Measurements from ENCODE around the gene LAMTOR5. TPM values are rescaled to one million over a fixed set of nuclear protein-coding genes. Genes with fewer than 3 reads are reported as not detected.

LAMTOR5 gene
- total RNA-seq, 1 donor from 2014 or later, result 113 TPM

- no peak for DNase-seq (ENCODE audit: extremely low read depth, low read depth, low spot score)
These were observed 14.2 kb downstream of the LAMTOR5 start for GRCh38 chr1:110393286-110393685.

- no peak for DNase-seq (ENCODE audit: extremely low read depth, low read depth, low spot score)
These were observed 16.7 kb downstream of the LAMTOR5 start, which contains the start of gene SLC16A4 for GRCh38 chr1:110390692-110391245. Gene SLC16A4 (minus strand): TSS chr1:110391026. CDS start chr1:110389323, 1,703 bp downstream.

GRCh38 chr1:110390096-110390495 lies 17.4 kb downstream of the LAMTOR5 start:
- DNase-seq (ENCODE audit: extremely low read depth, low read depth, low spot score), result no peak

GRCh38 chr1:110387048-110387754 lies 20.3 kb downstream of the LAMTOR5 start:
- DNase-seq (ENCODE audit: extremely low read depth, low read depth, low spot score), result no peak

GRCh38 chr1:110385369-110385768 lies 22.1 kb downstream of the LAMTOR5 start:
- DNase-seq (ENCODE audit: extremely low read depth, low read depth, low spot score), result no peak

GRCh38 chr1:110384581-110385321 lies 22.7 kb downstream of the LAMTOR5 start:
- DNase-seq (ENCODE audit: extremely low read depth, low read depth, low spot score), result no peak

- no peak for DNase-seq (ENCODE audit: extremely low read depth, low read depth, low spot score)
These were observed 24.1 kb downstream of the LAMTOR5 start for GRCh38 chr1:110383251-110383990.

GRCh38 chr1:110380672-110381283 lies 26.7 kb downstream of the LAMTOR5 start:
- no peak for DNase-seq (ENCODE audit: extremely low read depth, low read depth, low spot score)

GRCh38 chr1:110375490-110375889 lies 32.0 kb downstream of the LAMTOR5 start:
- no peak for DNase-seq (ENCODE audit: extremely low read depth, low read depth, low spot score)

- DNase-seq (ENCODE audit: extremely low read depth, low read depth, low spot score), result no peak
These were observed 36.7 kb downstream of the LAMTOR5 start for GRCh38 chr1:110370827-110371226.

- DNase-seq (ENCODE audit: extremely low read depth, low read depth, low spot score), result no peak
These were observed 43.3 kb downstream of the LAMTOR5 start for GRCh38 chr1:110364221-110364620.

GRCh38 chr1:110361856-110362255 lies 45.6 kb downstream of the LAMTOR5 start:
- no peak for DNase-seq (ENCODE audit: extremely low read depth, low read depth, low spot score)

- DNase-seq (ENCODE audit: extremely low read depth, low read depth, low spot score), result no peak
These were observed 47.1 kb downstream of the LAMTOR5 start for GRCh38 chr1:110360431-110360830.

GRCh38 chr1:110356379-110356778 lies 51.1 kb downstream of the LAMTOR5 start:
- no peak for DNase-seq (ENCODE audit: extremely low read depth, low read depth, low spot score)

GRCh38 chr1:110355321-110355720 lies 52.2 kb downstream of the LAMTOR5 start:
- DNase-seq (ENCODE audit: extremely low read depth, low read depth, low spot score), result no peak

Other genes with a start within 250 kb of the LAMTOR5 start
- 6.0 and 12.0 TPM in 2 replicates for gene KCNC4, start 197.4 kb downstream of the LAMTOR5 start, total RNA-seq
- gene RBM15, start 68.3 kb downstream of the LAMTOR5 start, total RNA-seq, result 15.7 and 29.5 TPM in 2 replicates
- gene SLC16A4, start 16.7 kb downstream of the LAMTOR5 start, total RNA-seq, result 1.2 and 3.1 TPM in 2 replicates
- gene PROK1, start 43.5 kb upstream of the LAMTOR5 start, total RNA-seq, result not detected in 2 replicates
- not detected in 2 replicates for gene KCNA10, start 111.5 kb upstream of the LAMTOR5 start, total RNA-seq
- gene KCNA2, start 198.7 kb upstream of the LAMTOR5 start, total RNA-seq, result not detected in 2 replicates

Data from glomerular endothelial cell (primary cell).